HepG2 (cell line): Measurements from ENCODE around the gene TNFRSF6B. TPM values are rescaled to one million over a fixed set of nuclear protein-coding genes. Genes with fewer than 3 reads are reported as not detected.
A peak's percentile ranks its signal among the peaks of the same experiment; 100 is the strongest.

ENCODE experiments used
- ATAD3A ChIP-seq: sonication (generic); formaldehyde crosslinking; IDR thresholded peaks from 2 replicates; pipeline ENCODE4 v1.4.0; 2020; ENCODE audit warnings: missing genetic modification reagents
- BCLAF1 ChIP-seq: fragments of 450-650 bp; IDR thresholded peaks from 2 replicates; pipeline ENCODE4 v1.6.1; 2017; ENCODE audit warnings: mild to moderate bottlenecking
- CCDC6 ChIP-seq: sonication (generic); formaldehyde crosslinking; IDR thresholded peaks from 2 replicates; pipeline ENCODE4 v1.8.1; 2022; ENCODE audit warnings: mild to moderate bottlenecking, missing genetic modification reagents, moderate library complexity
- CHD4 ChIP-seq: fragments of 200-600 bp; sonication (generic); IDR thresholded peaks from 2 replicates; pipeline ENCODE4 v1.7.0; 2017; ENCODE audit warnings: mild to moderate bottlenecking, low read length, borderline replicate concordance
- DR1 ChIP-seq: sonication (generic); formaldehyde crosslinking; IDR thresholded peaks from 2 replicates; pipeline ENCODE4 v1.8.0; 2021; ENCODE audit warnings: mild to moderate bottlenecking, missing genetic modification reagents, inconsistent platforms
- LCORL ChIP-seq, 2 experiments: fragments of 450-650 bp in 1 of 2; sonication (generic) in 1 of 2; formaldehyde crosslinking in 1 of 2; IDR thresholded peaks; 2 replicates each; pipeline versions ENCODE4 v1.5.0 to v1.6.1; 2017 to 2020; ENCODE audit warnings: antibody characterized with exemption in 1 of 2, missing genetic modification reagents in 1 of 2
- MEF2D ChIP-seq: sonication (generic); formaldehyde crosslinking; IDR thresholded peaks from 2 replicates; pipeline ENCODE4 v1.5.1; 2020; ENCODE audit warnings: mild to moderate bottlenecking, missing genetic modification reagents
- NCOA1 ChIP-seq: sonication (generic); formaldehyde crosslinking; IDR thresholded peaks from 2 replicates; pipeline ENCODE4 v1.9.0; 2021; ENCODE audit warnings: missing genetic modification reagents
- NCOA2 ChIP-seq: sonication (generic); formaldehyde crosslinking; IDR thresholded peaks from 2 replicates; pipeline ENCODE4 v1.8.0; 2022; ENCODE audit warnings: inconsistent platforms
- NFE2L2 ChIP-seq: fragments of 150-350 bp; IDR thresholded peaks from 2 replicates; pipeline ENCODE4 v1.6.1; 2014; ENCODE audit warnings: low read length
- NFIC ChIP-seq: IDR thresholded peaks from 2 replicates; pipeline ENCODE4 v1.6.1; 2012; ENCODE audit warnings: mild to moderate bottlenecking, low read length, inconsistent platforms
- RELA ChIP-seq: sonication (generic); formaldehyde crosslinking; IDR thresholded peaks from 2 replicates; pipeline ENCODE4 v1.4.0; 2020; ENCODE audit warnings: missing genetic modification reagents
- SP4 ChIP-seq: sonication (generic); formaldehyde crosslinking; IDR thresholded peaks from 2 replicates; pipeline ENCODE4 v1.8.1; 2023; ENCODE audit warnings: mild to moderate bottlenecking, missing genetic modification reagents
- SSRP1 ChIP-seq: IDR thresholded peaks from 2 replicates; pipeline ENCODE4 v1.6.1; 2016; ENCODE audit warnings: control low read depth
- UBTF ChIP-seq: sonication (generic); formaldehyde crosslinking; IDR thresholded peaks from 2 replicates; pipeline ENCODE4 v1.4.0; 2020; ENCODE audit warnings: mild to moderate bottlenecking, missing genetic modification reagents
- YEATS4 ChIP-seq: sonication (generic); formaldehyde crosslinking; IDR thresholded peaks from 2 replicates; pipeline ENCODE4 v1.4.0; 2020; ENCODE audit warnings: missing genetic modification reagents, borderline replicate concordance
- ZBTB33 ChIP-seq: sonication (generic); formaldehyde crosslinking; IDR thresholded peaks from 2 replicates; pipeline ENCODE4 v1.4.0; 2020; ENCODE audit warnings: missing genetic modification reagents
- ZBTB39 ChIP-seq: sonication (generic); formaldehyde crosslinking; IDR thresholded peaks from 2 replicates; pipeline ENCODE4 v1.5.0; 2020; ENCODE audit warnings: missing genetic modification reagents
- ZNF350 ChIP-seq: sonication (generic); formaldehyde crosslinking; IDR thresholded peaks from 2 replicates; pipeline ENCODE4 v1.4.0; 2020; ENCODE audit warnings: mild to moderate bottlenecking, low read depth, missing genetic modification reagents, borderline replicate concordance
- ZNF530 ChIP-seq: sonication (generic); formaldehyde crosslinking; IDR thresholded peaks from 2 replicates; pipeline ENCODE4 v1.5.0; 2020; ENCODE audit warnings: low read depth, mild to moderate bottlenecking, missing genetic modification reagents
- ZNF878 ChIP-seq: sonication (generic); formaldehyde crosslinking; IDR thresholded peaks from 2 replicates; pipeline ENCODE4 v1.8.1; 2023; ENCODE audit warnings: mild to moderate bottlenecking, missing genetic modification reagents, moderate library complexity
- ZNF879 ChIP-seq: sonication (generic); formaldehyde crosslinking; IDR thresholded peaks from 2 replicates; pipeline ENCODE4 v1.8.1; 2023; ENCODE audit warnings: missing genetic modification reagents
- polyA plus RNA-seq, 8 experiments: library from polyadenylated mRNA; depleted of rRNA in 3 of 8; stranded (reverse) in 7 of 8; unstranded in 1 of 8; fragments of >200 nt; fragmentation: Illumina TruSeq in 4 of 8; extraction: Trizol in 4 of 8; gene quantifications; 2 replicates each; pipeline versions ENCODE4 v1.2.1 to v1.2.3, GENCODE V29; 2011 to 2016; ENCODE audit warnings: low read depth in 4 of 8, missing spikeins in 1 of 8, mixed read lengths in 1 of 8; ENCODE audit not compliant: insufficient read depth in 1 of 8
- total RNA-seq, 5 experiments: library from RNA; depleted of rRNA; stranded (reverse); fragments of >200 nt; fragmentation: Illumina TruSeq; extraction: Trizol; gene quantifications; 2 replicates each; pipeline ENCODE4 v1.2.3, GENCODE V29; 2016; ENCODE audit warnings: low read depth in 1 of 5

Gene TNFRSF6B
- total and polyA plus RNA-seq, 2 of the 13 experiments (the other 11 are each of a cell fraction or from before 2014, with no cell fraction given) = 0.24 TPM; not detected in 1

GRCh38 chr20:63658749-63659187, 37.7 kb upstream of the TNFRSF6B start (continued):
- TF ChIP-seq ZNF350 (CRISPR knock-in tag) (peak; percentile 35; the same call in 1 of the 2 replicates), ZNF879 (peak; percentile 80; the same call in 1 of the 2 replicates), RELA (CRISPR knock-in tag) (no peak), CHD4 (no peak), NFE2L2 (no peak), CCDC6 (CRISPR knock-in tag) (0 out of 2 replicates have a peak, but pooled peaks have one; percentile 72), DR1 (no peak), SP4 (0 out of 2 replicates have a peak, but pooled peaks have one; percentile 1), ZNF878 (no peak), LCORL (IDR thresholded peaks at IDR 0.05) (no peak), LCORL (CRISPR knock-in tag; IDR thresholded peaks at IDR 0.05) (0 out of 2 replicates have a peak, but pooled peaks have one; percentile 1), ATAD3A (CRISPR knock-in tag) (no peak; the same call in 1 of the 2 replicates), ZNF530 (CRISPR knock-in tag) (0 out of 2 replicates have a peak, but pooled peaks have one; percentile 12), UBTF (peak; percentile 2; the same call in 1 of the 2 replicates), MEF2D (peak; percentile 38; the same call in 1 of the 2 replicates), BCLAF1 (no peak), ZBTB39 (CRISPR knock-in tag) (0 out of 2 replicates have a peak, but pooled peaks have one; percentile 71), NCOA1 (CRISPR knock-in tag) (peak; percentile 19; the same call in 1 of the 2 replicates), SSRP1 (CRISPR knock-in tag) (0 out of 2 replicates have a peak, but pooled peaks have one; percentile 53), ZBTB33 (CRISPR knock-in tag) (no peak), NCOA2 (CRISPR knock-in tag) (no peak), NFIC (no peak), YEATS4 (no peak)
